ENCODE measurements around the gene ACTN1.

The ACTN1 gene

DNA sequence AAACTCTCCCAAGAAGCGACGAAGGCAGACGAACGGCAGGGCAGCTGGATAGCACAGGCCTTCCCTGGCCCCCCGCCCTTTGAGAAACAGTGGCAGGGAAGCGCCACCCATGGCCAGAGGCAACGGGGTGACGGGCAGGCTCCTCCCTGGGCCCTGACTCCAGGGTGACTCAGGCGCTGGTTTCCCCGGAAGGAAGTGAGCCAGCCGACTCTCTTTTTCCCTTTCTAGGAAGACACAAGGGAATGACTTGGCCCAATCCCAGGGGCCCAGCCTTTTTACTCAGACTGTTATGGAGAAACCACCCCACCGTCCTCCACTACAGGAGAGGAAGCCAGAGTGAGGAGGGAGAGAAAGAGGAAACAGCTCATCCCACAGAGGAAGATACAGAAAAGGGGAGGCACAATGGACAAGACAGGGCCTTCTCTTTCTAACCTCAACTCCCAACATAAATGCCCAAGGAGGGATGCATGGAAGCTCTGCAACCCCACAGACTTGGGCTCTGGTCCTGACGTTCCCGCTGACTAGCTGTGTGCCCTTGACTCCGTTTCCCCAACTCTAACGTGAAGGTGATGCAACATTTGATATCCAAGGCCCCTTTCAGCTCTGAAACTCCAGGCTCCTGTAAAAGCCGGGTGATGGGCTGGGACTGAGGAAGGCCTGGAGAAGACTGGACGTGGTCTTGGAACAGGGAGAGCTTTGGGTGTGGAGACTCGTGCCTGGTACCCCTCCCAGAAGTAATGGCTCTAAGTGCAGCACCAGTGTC is 27.9 kb downstream of the ACTN1 start:
- DNase-seq (ENCODE audit: low read depth, low spot score), result no peak

DNA sequence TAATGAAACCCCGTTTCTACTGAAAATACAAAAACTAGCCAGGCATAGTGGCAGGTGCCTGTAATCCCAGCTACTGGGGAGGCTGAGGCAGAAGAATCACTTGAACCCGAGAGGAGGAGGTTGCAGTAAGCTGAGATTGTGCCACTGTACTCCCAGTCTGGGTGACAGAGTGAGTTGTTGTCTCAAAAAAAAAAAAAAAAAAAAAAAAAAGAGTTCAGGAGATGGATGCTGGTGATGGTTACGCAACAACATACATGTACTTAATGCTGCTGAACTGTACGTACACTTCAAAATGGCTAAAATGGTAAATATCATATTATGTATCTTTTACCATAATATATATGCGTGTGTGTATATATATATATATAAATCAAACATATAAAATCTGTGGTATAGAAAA is 29.0 kb downstream of the ACTN1 start:
- no peak for DNase-seq (ENCODE audit: low read depth, low spot score)

DNA sequence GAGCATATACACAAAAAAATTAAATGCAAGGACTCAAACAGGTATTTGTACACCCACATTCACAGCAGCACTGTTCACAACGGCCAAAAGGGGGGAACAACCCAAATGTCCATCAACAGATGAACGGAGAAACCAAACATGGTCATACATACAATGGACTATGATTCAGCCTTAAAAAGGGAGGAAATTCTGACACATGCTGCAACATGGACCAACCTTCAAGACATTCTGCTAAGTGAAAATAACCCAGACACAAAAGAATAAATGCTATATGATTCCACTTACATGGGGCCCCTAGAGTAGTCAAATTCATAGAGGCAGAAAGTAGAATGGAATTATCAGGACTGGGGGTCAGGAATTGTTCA is 29.5 kb downstream of the ACTN1 start:
- no peak for DNase-seq (ENCODE audit: low read depth, low spot score)

DNA sequence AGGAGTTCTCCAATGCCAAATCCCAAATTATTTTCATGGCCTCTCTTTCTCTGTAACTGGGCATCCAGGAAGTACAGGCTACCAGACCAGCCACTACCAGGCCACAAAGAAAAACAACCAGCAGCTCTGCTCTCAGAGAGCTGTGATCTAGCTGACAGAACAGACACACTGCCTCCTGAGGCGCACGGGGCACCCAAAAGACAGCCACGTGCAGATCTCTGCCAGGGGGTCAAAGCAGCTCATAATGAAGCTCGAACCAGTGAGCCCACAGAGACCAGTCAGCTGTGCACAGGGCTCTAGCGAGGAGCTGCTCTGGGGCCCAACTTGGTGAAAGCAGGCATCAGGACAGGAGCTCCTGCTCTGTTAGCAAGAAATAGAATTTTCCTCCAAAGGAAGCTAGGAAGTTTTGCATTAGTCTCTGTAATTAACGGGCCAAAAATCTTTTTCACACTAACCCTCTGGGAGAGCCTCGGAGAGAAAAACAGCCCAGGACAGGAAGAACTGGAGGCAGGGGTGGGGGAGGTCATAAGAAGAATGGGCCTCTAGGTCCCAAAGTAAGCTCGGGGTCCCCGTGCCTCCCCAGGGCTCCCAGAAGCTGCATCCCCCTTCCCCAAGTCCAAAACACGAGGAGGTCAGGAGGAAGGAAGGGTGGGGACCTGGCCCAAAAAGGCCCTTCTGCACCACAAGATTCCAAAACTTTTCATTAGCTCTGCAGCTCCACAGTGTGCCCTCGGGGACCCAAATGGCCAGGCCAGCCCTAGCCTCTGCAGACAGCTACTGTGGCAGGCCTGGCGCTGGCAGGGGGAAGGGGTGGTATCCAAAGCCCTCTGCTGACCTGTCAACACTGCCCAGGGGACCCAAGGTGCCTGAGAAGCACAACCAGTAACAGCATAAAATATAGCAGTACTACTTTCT is 30.2 kb downstream of the ACTN1 start:
- no peak for DNase-seq (ENCODE audit: low read depth, low spot score)

DNA sequence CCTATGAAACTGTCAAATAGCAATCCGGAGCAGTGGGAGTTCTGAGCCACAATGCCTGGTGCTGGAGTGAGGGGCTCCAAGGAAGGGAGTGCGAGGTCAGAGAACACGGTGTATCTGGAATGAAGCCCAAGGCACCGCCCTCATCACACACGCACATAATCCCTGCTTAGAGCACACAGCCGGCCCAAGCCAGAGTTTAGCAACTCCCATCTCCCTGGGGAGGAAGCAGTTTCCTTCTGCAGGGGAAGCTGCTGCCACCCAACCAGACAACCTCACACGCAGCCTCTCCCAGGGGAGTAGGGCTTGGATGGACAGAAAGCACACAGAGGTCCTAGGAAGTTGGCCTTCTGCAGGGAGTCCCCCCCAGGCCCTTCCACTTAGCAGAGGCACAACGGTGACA is 31.3 kb downstream of the ACTN1 start:
- no peak for DNase-seq (ENCODE audit: low read depth, low spot score)

DNA sequence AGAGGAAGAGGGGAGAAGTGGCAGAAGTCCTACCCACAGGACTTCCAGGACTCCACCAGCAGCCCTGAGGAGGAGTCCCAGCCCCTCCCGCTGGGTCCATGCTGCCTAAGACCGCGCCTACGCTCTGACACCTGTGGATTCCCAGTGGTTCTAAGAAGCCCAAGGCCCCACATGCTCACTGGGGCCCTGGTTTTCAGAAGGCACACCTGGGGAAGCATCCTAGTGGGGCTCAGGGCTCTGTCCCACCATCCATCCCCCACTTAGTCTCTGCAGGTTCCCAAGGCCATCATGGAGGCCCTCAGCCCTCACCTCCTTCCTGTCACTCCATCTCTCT is 32.6 kb downstream of the ACTN1 start:
- DNase-seq (ENCODE audit: low read depth, low spot score), result no peak

DNA sequence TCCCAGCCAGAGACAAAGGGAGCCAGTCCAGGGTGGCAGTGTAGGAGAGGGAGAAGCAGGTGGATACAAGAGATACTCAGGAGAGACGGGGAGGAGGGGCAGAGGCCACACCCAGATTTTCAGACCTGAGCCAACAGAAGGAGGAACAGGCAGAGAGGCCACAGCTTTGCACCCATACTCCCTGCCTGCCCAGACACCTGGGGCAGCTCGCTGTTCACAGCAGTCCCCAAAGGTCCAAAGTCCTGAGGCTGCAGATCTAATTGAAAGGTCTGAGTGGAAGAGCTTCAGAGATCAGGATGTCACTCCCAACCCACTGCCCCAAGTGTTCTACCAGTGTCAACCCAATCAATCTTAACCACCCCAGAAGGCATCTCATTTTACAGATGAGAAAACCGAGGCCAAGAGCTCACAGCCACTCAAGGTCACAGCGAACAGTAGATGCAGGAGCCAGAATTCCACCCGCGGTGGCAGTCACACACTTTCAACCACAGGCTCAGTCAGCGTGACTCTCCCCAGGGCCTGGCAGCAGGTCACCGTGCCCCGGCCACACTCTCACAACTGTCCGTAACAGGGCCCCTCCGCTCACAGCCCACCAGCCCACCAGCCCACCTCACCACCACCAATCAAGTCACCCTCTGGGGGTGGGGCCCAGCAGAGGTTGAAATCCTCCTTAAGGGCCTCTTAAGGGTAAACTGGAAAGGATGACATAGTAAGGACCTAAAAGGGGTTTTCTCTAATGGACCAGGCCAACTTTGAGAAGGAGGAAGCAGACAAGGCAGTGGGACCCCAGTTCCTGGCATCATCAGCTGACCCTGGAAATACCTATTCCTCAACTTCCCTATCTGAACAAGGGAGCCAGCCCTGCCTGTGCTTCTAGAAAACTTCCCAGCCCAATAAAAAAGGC is 33.3 kb downstream of the ACTN1 start:
- no peak for DNase-seq (ENCODE audit: low read depth, low spot score)

DNA sequence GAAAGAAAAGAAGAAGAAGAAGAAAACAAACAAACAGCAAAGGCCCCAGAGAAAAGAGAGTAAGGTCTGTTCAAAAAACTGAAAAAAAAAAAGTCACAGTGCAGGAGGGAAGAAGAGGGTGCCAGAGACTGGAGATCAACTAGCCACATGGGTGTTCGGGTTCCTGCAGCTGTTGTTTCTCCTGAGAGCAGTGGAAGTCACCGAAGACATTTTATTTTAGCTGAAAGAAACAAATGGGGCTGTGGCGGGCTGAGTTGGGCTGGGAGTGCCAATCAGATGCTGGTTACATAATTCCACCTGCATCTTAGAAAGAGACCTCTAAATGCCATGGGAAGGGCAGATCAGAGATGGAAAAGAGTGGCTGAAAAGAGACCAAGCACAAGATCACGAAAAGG is 33.9 kb downstream of the ACTN1 start:
- DNase-seq (ENCODE audit: low read depth, low spot score), result no peak

DNA sequence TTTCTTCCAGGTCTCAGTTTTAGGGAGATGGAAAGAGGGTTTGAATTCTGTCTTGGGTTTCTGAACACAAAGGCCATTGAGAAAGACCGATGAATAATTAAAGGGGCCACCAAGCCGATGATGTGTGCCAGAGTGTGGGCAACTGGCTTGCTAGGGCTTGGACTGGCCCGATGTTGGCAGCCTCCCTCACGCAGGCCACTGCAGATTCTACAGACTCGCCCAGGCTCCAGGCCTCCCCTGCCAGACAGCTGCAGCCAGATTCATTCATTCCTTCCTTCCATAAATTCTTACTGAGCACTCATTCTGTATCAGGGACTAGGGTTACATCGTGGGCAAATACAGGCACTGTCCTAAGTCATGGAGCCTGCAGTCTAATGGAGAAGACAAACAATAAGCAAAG is 34.9 kb downstream of the ACTN1 start:
- DNase-seq (ENCODE audit: low read depth, low spot score), result no peak

DNA sequence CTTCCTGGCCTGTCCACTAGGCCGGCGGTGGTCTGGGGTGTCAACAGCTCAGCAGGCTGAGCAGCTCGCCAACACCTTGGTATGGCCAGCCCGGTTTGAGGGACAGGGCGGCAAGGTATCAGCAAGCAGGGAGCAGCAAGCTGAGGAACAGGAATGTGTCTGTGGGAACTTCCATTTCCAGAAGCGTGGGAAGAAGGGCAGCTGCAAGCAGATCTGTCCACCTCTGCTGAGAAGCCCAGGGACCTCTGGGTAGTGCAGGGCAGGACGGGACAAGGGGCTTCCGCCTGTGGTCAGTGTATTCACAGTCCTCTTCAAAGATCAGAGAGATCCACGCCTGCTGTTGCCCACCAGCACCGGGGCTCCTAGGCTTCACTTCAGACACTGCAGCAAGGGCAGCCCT is 36.0 kb downstream of the ACTN1 start:
- no peak for DNase-seq (ENCODE audit: low read depth, low spot score)

DNA sequence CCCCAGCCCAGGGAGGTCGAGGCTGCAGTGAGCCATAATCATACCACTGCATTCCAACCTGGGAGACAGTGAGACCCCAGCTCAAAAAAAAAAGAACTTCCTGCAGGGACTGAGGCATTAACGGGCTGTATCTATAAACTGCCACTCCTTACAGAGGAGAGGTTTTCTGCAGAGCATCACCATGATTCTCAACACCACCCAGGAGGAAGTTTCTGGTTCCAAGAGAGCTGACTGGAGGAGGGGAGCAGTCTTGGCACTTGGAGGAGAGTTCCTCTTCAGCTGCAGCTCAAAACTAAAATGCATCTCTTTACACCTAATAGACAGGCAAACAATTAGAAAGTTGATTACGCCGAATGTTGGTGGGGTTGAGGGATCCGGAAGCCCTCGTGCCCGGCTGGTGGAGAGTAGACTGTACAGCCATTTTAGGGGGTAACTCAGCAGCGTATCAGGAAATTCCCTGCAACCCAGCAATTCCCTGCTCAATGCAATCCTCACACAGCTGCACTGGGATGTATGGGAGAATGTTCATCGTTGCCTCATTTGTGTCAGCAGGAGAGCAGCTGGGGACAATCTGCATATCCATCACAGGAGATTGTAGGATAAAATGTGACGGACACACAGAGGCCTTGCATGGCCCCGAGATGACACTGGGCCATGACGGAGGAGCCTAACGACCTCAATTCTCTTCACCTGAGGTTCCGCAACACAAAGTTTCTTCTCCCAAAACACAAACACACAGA is 36.6 kb downstream of the ACTN1 start:
- DNase-seq (ENCODE audit: low read depth, low spot score), result no peak

DNA sequence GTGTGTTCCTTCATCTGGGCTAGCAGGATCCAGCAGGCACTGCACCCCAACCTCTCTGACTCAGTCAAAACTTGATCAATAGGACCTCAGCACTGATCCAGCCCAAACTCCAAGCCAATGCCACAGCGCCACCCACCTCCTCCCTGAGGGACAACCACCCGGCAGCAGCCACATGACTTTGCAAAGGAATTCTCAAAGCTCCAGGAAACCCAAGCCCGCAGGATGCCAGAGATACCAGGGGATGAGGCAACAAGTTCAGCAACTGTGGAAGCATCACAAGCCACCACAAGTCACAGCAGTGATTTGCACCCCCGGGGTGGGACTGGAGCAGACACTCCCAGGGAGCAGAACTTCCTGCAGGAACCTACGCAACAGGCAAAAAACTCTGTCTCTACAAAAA is 37.3 kb downstream of the ACTN1 start:
- DNase-seq (ENCODE audit: low read depth, low spot score), result peak; percentile 68

DNA sequence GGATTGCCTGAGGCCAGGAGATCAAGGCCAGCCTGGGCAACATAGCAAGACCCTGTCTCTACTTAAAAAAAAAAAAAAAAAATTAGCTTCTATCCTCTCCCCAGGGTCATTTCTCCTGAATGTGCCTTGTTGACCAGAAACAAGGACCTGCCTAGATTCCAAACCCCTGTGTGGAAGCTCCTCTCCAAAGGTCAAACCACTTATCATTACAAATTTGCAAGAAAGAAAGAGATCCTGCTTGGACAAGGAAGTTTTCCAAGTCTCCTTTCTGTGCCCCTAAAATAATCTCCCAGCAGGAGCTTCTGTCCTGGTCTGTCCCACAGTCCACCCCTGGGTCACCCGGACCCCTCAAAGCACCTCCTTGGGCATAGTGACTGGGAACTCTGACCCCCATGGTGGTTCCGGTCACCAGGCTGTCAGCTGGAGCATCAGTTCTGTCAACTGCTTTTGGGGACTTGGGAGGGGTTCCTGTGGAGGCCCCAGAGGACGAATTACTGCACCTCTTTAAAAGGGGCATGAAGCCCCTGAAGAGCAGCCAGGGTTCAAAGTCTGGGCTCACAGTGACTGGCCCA is 38.4 kb downstream of the ACTN1 start:
- no peak for DNase-seq (ENCODE audit: low read depth, low spot score)

DNA sequence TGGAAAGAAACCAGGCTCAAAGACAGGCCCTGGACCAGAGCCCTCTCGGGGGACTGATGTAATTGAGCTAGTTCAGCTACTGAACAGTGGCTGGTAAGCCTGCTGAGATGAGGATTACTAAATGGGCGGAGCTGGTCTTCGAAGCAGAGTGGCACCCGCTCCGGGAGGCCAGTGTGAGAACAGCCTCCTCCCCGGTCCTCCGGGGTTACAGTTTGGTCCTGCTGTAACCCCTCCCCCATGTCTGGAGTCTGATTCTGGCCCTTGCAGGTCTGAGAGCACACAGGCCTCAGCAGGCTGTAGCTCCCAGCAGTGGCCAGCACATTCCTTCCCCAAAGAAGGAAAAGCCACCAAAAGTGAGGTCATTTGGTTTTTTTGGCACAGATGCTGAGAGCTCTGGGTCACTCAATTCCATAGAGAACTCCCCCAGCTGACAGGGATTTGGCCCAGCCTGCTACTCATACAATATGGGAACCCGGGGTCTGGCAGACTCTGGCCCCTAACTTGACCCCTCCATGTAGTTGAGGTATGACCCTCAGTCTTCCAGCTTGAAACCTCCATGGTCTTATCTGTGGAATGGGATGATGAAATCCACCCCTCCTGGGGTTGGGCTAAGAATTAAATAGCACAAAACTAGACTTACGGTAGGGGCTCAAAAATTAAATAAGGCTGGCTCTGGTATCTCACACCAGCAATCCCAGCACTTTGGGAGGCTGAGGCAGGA is 39.0 kb downstream of the ACTN1 start:
- DNase-seq (ENCODE audit: low read depth, low spot score), result no peak

DNA sequence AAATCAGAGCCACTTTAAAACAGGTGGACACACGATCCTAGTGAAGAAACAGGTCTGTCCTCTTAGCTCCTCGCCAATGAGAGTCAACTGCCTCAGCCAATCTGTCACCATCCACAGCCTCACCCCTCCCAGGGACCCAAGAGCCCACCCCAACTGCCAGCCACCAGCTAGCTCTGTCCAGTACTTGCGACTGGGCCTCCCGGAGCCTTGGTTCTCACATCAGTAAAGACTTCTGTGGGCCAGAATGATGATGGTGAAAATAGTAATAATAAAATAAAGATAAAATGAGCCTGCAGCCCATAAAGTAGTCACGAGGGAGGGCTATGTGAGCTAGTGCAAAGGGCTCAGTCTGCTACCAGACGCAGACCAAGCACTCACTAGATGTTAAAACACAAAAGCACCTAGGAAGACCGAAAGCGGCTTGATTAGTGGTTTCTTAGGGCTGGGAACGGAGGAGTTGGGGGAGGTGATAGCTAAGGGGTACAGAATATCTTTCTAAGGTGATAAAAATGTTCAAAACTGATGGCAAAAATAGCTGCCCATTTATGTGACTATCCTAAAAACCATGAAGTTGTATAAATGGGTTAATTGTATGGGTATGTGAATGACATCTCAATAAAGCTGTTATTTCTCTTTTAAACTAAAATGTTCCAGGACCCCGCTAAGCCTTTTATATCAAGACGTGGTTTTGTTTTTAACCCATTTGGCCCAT is 39.8 kb downstream of the ACTN1 start:
- DNase-seq (ENCODE audit: low read depth, low spot score), result no peak

DNA sequence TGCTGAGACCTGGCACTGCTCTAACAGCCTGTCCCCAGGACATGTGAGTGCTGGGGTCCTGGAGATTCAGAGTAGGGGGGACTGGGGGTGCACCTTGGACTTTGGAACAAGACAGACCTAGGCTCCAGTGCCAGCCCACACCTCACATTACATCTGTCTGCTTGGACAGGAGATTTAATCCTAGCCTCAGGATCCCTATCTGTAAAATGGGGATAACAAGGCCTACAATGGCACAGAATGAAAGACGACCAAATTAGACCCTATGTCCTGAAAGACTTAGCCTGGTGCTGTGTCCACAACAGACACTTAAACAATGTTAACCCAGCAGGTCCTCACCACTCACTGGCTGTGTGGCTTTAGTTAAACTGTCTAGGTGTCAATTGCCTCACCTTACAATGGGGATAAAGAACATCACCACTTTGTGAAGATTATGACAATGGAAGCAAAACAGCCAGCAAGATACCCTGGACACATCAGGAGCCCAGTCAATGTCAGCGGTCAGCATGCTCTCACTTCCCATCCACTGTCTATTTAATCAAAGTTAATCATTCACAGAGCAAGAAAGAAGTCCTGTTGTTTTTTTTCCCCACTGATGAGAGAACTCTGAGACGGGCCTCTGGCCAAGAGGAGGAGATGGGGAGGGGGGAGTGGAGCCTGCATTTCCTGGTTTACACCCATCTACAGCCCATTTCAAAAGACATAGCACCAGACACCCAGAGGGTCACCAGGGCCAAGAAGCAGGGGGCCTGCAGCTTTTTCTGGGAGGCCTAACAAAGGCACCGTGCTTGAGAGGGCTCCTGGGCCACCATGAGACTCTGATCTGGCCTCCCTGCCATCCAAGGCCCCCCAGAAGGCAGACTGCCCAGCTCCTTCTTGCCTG is 40.6 kb downstream of the ACTN1 start:
- DNase-seq (ENCODE audit: low read depth, low spot score), result no peak

DNA sequence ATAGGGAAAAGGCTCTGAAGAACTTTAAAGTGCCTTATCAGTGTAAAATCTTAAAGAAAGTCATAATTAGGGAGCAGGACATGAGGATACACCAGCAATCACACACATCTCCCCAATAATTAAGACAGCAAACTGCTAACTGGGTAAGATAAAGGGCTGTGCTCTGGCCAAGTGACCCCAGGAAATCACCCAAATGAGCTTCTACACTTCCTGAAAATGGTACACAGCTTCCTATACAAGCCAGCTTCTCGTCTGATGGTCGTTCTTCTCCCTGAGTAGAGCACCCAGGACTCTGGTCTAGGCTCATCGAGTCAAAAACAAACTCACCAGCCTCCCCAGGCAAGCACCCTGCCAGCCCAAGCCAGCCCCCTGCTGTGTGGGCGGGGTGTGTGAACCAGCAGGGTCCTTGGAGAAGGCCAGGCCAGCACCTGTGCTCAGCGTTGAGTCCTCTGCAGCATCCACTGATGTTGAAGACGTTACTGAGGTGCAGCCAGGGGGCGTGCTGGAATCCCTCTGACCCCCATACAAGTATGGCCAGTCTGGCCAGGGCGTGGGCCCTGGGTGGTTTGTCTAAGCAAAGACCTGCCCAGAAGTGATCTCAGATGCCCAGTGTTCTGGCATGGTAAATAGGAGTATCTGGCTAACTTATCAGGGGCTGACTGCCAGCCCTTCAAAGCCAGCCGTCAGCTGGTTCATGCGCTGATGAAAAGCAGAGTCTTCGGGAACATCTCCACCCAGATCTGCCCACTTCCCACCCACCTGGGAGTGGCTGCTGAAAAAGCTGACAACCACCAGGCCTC is 41.4 kb downstream of the ACTN1 start:
- no peak for DNase-seq (ENCODE audit: low read depth, low spot score)

DNA sequence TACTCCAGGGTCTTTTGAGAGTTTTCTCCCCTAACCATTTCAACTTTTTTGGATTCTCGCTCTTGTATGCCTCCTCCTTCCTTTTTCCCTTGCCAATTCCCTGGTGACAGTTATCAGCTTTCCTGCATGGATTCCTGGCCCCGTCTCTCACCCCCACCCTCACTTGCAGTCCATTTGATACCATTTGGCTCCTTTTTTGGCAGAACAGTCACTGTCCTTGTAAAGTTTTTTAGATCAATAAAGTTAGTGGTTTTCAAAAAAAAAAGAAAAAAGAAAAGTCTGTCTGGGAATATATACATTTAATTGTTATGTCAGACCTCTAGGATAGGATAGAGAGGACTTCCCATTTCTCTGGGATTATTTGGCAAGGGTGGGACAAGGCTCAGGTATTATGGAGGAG is 42.1 kb downstream of the ACTN1 start:
- no peak for DNase-seq (ENCODE audit: low read depth, low spot score)
